GM12878 (cell line): ENCODE results near the gene RTP1. TPM values are rescaled to one million over a fixed set of nuclear protein-coding genes. Genes with fewer than 3 reads are reported as not detected.

Experiments used
- ATAC-seq: fragments of 200-7000 bp; cut with Tn5 transposase; 3 replicates; pipeline ENCODE4 v1.9.1; 2020; ENCODE audit warnings: mild to moderate bottlenecking, moderate library complexity
- BruUV-seq: library from RNA; stranded (reverse); fragments of 400-500 nt; replicated peaks from 2 replicates; lab custom pipeline; 2021; lab: Mats Ljungman, UMichigan
- CTCF ChIA-PET: fragments of 300-600 bp; sonication (Branson Sonifier 250); formaldehyde crosslinking; extraction: SDS; loops from one replicate; lab custom pipeline; 2021; ENCODE audit warnings: inconsistent platforms; lab: Yijun Ruan, JAX
- POLR2A ChIA-PET: fragments of 350-600 bp; formaldehyde crosslinking; extraction: SDS; loops from one replicate; lab custom pipeline; 2021; ENCODE audit warnings: inconsistent platforms; lab: Charles Lee
- RAD21 ChIA-PET: fragments of 300-600 bp; sonication (Branson Sonifier 250); formaldehyde crosslinking; loops from one replicate; lab custom pipeline; 2023; ENCODE audit warnings: antibody characterized with exemption; ENCODE audit not compliant: unreplicated experiment; lab: Charles Lee
- SMC1A ChIA-PET: fragments of 300-600 bp; sonication (Branson Sonifier 250); formaldehyde crosslinking; loops from one replicate; lab custom pipeline; 2023; ENCODE audit not compliant: unreplicated experiment, uncharacterized antibody; lab: Charles Lee
- DNase-seq: peaks from one replicate; pipeline ENCODE4 v3.0.0-alpha.2; 2011; ENCODE audit warnings: low read depth, low spot score
- FAIRE-seq: peaks from 3 replicates; lab custom pipeline; 2011; peaks lifted over from hg19 to GRCh38; lab: Jason Lieb, UNC
- H2AFZ ChIP-seq: 2 replicates; pipeline ENCODE4 v1.6.0; 2011; ENCODE audit warnings: low read depth, low read length, control low read depth; ENCODE audit not compliant: control insufficient read depth
- H3K27ac ChIP-seq: 2 replicates; pipeline ENCODE4 v1.5.1; 2011; ENCODE audit warnings: control low read depth; ENCODE audit not compliant: control insufficient read depth, insufficient read depth
- H3K27me3 ChIP-seq, 2 experiments: replicated peaks in 1 of 2; 2 replicates each; pipeline versions ENCODE4 v1.6.0 to v1.6.1; 2011; ENCODE audit warnings: low read length in 1 of 2; ENCODE audit not compliant: control insufficient read depth in 2 of 2, insufficient read depth in 2 of 2
- H3K36me3 ChIP-seq, 2 experiments: 2 replicates each; pipeline ENCODE4 v1.5.1; 2011; ENCODE audit warnings: low read length in 1 of 2; ENCODE audit not compliant: control insufficient read depth in 2 of 2, insufficient read depth in 2 of 2
- H3K4me1 ChIP-seq: 2 replicates; pipeline ENCODE4 v1.6.1; 2011; ENCODE audit warnings: mild to moderate bottlenecking, low read length, moderate library complexity, mixed read lengths; ENCODE audit not compliant: control insufficient read depth, insufficient read depth
- H3K4me2 ChIP-seq: 2 replicates; pipeline ENCODE4 v1.6.0; 2011; ENCODE audit warnings: control low read depth; ENCODE audit not compliant: control insufficient read depth, insufficient read depth
- H3K4me3 ChIP-seq: fragments of 200-600 bp; sonication (generic); 2 replicates; pipeline ENCODE4 v1.5.1; 2016
- H3K79me2 ChIP-seq: 2 replicates; pipeline ENCODE4 v1.6.0; 2011; ENCODE audit warnings: low read length; ENCODE audit not compliant: control insufficient read depth, insufficient read depth
- H3K9ac ChIP-seq: 2 replicates; pipeline ENCODE4 v1.8.0; 2011; ENCODE audit warnings: low read length, control low read depth, mixed read lengths; ENCODE audit not compliant: control insufficient read depth, insufficient read depth
- H3K9me3 ChIP-seq: replicated peaks from 3 replicates; pipeline ENCODE4 v1.5.1; 2011; ENCODE audit warnings: mild to moderate bottlenecking, low read length; ENCODE audit not compliant: control insufficient read depth, insufficient read depth
- H4K20me1 ChIP-seq: 2 replicates; pipeline ENCODE4 v1.6.0; 2011; ENCODE audit not compliant: control insufficient read depth, insufficient read depth
- CHD1 ChIP-seq: IDR thresholded peaks from 2 replicates; pipeline ENCODE4 v1.6.1; 2012; ENCODE audit warnings: low read depth, low read length, improper control_type of control experiment
- FOS ChIP-seq: IDR thresholded peaks from 3 replicates; pipeline ENCODE4 v1.6.1; 2011; ENCODE audit warnings: borderline replicate concordance; ENCODE audit not compliant: insufficient read length; ENCODE audit errors: extremely low read depth
- ZNF384 ChIP-seq: IDR thresholded peaks from 2 replicates; pipeline ENCODE4 v1.6.1; 2012; ENCODE audit warnings: low read depth, mild to moderate bottlenecking, low read length, improper control_type of control experiment, borderline replicate concordance
- WGBS: methylation state at CpG from one replicate; pipeline ENCODE4 v1.1.6; 2016; ENCODE audit warnings: low lambda C conversion rate; ENCODE audit not compliant: insufficient replicate concordance, insufficient coverage; ENCODE audit errors: missing lambda C conversion rate; 5-methylcytosine and 5-hydroxymethylcytosine counted together
- in situ Hi-C: fragments of 300-500 bp; cut with MboI; formaldehyde crosslinking; loops from 9 replicates; pipeline ENCODE4 v1.14.3; 2018; ENCODE audit warnings: mixed read lengths
- intact Hi-C: fragments of 100-400 bp; cut with micrococcal nuclease; formaldehyde crosslinking; loops from one replicate; pipeline ENCODE4 v1.14.2; 2022; ENCODE audit not compliant: unreplicated experiment
- polyA plus RNA-seq, 11 experiments: library from polyadenylated mRNA; depleted of rRNA in 4 of 11; unstranded in 6 of 11; stranded (reverse) in 5 of 11; fragments of >200 nt; fragmentation: Nextera tagmentation in 4 of 11; fragmentation: Illumina TruSeq in 1 of 11; extraction: Ambion mirVana in 4 of 11; extraction: Trizol in 1 of 11; gene quantifications; 1 replicate in 1 of 11; 2 replicates in 10 of 11; pipeline versions ENCODE4 v1.2.1 to v1.2.3, GENCODE V29; 2011 to 2016; ENCODE audit warnings: inconsistent platforms in 2 of 11, missing spikeins in 2 of 11, low read depth in 1 of 11
- total RNA-seq, 4 experiments: library from RNA; depleted of rRNA in 3 of 4; stranded (reverse); fragments of >200 nt in 3 of 4; fragmentation: Illumina TruSeq in 1 of 4; extraction: Trizol in 1 of 4; gene quantifications; 2 replicates each; pipeline versions ENCODE4 v1.2.1 to v1.2.3, GENCODE V29; 2013 to 2021
- TF ChIP-seq, protein P1 (sequence below): IDR thresholded peaks from 2 replicates; pipeline ENCODE4 v1.6.1; 2011; ENCODE audit warnings: low read depth, mild to moderate bottlenecking, low read length, moderate library complexity, borderline replicate concordance; ENCODE audit errors: extremely low read depth
- TF ChIP-seq, protein P2 (sequence below): fragments of 450-650 bp; IDR thresholded peaks from 2 replicates; pipeline ENCODE4 v1.6.1; 2017; ENCODE audit warnings: mild to moderate bottlenecking, low read depth, inconsistent platforms; ENCODE audit not compliant: poor library complexity, severe bottlenecking
- TF ChIP-seq, protein P3 (sequence below): fragments of 450-650 bp; IDR thresholded peaks from 2 replicates; pipeline ENCODE4 v1.6.1; 2018; ENCODE audit warnings: borderline replicate concordance, mild to moderate bottlenecking; ENCODE audit not compliant: partially characterized antibody
- TF ChIP-seq, protein P4 (sequence below): fragments of 450-650 bp; IDR thresholded peaks from 2 replicates; pipeline ENCODE4 v1.6.1; 2016; ENCODE audit warnings: mild to moderate bottlenecking

The RTP1 gene
- total and polyA plus RNA-seq, 10 of the 15 experiments (the other 5 are each of a cell fraction or from before 2014, with no cell fraction given): not detected

DNA sequence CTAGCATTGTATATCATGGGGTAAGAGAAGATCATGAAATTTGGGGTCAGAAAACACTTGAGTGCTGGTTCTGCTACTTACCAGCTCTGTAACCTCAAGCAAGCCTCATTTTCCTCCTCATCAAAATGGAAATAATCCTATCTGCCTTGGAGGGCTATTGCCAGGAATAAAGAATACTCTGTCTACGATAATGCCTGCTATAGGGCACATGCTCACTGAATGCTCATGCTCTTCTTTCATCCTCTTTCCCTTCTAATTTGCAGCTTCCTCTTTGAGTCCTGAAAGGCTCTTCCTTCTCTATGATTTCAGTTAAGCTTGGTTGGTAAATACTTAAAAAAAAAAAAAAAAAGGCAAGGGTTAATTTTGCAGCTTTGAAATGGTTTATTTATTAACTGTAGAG lies 12.8 kb downstream of the RTP1 start:
- no peak for TF ChIP-seq ZNF384
- TF ChIP-seq CHD1: no peak
- ChIA-PET SMC1A (interaction anchor here (0.6 to 1.3 kb wide), 2 partner anchors 11 to 136 kb away, joined by 3 to 4 read pairs; no protein-coding TSS in a partner anchor), CTCF (interaction anchor here (0.6 to 1.8 kb wide), 9 partner anchors 9 to 531 kb away, joined by 3 to 5 read pairs (median 3); no protein-coding TSS in a partner anchor), RAD21 (no interaction called here), POLR2A (interaction anchor here (0.6 kb wide), 2 partner anchors 9 to 101 kb away, joined by 3 read pairs; no protein-coding TSS in a partner anchor)
- no peak for FAIRE-seq
- H3K4me2 ChIP-seq: no peak overlapping the region
- no peaks in the 10 kb centered on the region for H3K4me1 ChIP-seq
- H3K9ac ChIP-seq: no peak overlapping the region
- peaks cover 3% of the 10 kb centered on the region; the same call in 2 of the 3 replicates for H3K9me3 ChIP-seq
- WGBS: 0% methylated on average over 1 of the region's 1 CpG
- H2AFZ ChIP-seq: no peak overlapping the region
- H3K27ac ChIP-seq: no peak overlapping the region
- no peak overlapping the region for H3K4me3 ChIP-seq
- no peak for ATAC-seq
- H3K27me3 ChIP-seq: 0 out of 4 replicates have a peak, but pooled peaks cover 1 to 3% of the 10 kb centered on the region in 2 experiments
- no peaks in the 10 kb centered on the region for H3K36me3 ChIP-seq
- intact Hi-C loops (no loop called here), in situ Hi-C loops (no loop called here)
- no peak for DNase-seq
- no peaks in the 10 kb centered on the region for H3K79me2 ChIP-seq
- H4K20me1 ChIP-seq: no peaks in the 10 kb centered on the region
- BruUV-seq: no TSS peak

DNA sequence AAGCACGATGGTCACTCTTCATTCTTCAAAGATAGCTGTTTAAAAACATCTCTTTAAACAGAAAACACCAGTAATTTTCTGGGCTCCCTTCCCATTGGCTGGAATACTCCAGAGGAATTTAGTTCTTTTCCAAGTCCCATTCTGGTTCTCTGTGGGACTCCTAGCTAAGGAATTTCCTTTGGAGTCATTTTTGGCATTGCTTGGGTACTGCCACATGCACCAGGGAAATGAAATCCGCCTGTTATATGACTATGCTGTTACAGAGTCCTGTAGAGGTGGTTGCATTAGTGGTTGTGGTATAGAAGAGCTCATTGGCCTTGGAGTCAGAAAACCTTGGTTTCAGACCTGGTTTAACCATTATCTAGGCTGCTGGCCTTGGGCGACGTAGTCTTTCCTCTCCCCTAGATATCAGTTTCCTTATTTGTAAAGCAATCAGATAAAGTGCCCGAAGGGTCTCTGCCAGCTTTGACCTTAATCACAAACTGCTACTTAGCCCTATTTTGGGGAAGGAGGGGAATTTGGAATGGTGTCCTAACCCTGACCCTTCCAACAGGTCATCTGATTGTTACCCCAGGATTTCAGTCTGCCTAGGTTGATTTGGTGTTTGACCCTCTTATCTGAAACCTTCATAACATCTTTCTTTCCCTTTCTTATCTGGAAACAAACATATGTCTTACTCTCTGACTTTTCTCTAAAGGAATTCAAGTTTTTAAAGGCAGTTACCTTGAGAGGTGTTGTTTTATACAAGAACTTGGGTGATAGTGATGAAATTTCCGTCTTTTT lies 13.4 kb downstream of the RTP1 start:
- Histone ChIP-seq H2AFZ (no peak overlapping the region), H3K27me3 (0 out of 4 replicates have a peak, but pooled peaks cover 1 to 3% of the 10 kb centered on the region in 2 experiments), H3K9ac (no peak overlapping the region), H3K4me3 (no peak overlapping the region), H3K4me2 (no peak overlapping the region), H3K9me3 (peaks cover 3% of the 10 kb centered on the region; the same call in 2 of the 3 replicates), H4K20me1 (no peaks in the 10 kb centered on the region), H3K27ac (no peak overlapping the region), H3K79me2 (no peaks in the 10 kb centered on the region), H3K4me1 (no peaks in the 10 kb centered on the region), H3K36me3 (no peaks in the 10 kb centered on the region)
- 41% methylated on average over 6 of the region's 6 CpGs for WGBS
- ChIA-PET CTCF (interaction anchor here (0.6 to 1.8 kb wide), 8 partner anchors 8 to 531 kb away, joined by 3 to 5 read pairs (median 3); no protein-coding TSS in a partner anchor), RAD21 (no interaction called here), SMC1A (interaction anchor here (0.6 to 1.3 kb wide), 2 partner anchors 12 to 137 kb away, joined by 3 to 4 read pairs; no protein-coding TSS in a partner anchor), POLR2A (interaction anchor here (0.6 kb wide), 2 partner anchors 10 to 102 kb away, joined by 3 read pairs; no protein-coding TSS in a partner anchor)
- BruUV-seq: no TSS peak
- no peak for DNase-seq
- in situ Hi-C loops: no loop called here
- intact Hi-C loops: no loop called here
- no peak for FAIRE-seq
- no peak; the same call in 2 of the 3 replicates for ATAC-seq
- TF ChIP-seq, protein P1, sequence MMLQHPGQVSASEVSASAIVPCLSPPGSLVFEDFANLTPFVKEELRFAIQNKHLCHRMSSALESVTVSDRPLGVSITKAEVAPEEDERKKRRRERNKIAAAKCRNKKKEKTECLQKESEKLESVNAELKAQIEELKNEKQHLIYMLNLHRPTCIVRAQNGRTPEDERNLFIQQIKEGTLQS: no peak
- TF ChIP-seq FOS: no peak
- TF ChIP-seq, protein P2, sequence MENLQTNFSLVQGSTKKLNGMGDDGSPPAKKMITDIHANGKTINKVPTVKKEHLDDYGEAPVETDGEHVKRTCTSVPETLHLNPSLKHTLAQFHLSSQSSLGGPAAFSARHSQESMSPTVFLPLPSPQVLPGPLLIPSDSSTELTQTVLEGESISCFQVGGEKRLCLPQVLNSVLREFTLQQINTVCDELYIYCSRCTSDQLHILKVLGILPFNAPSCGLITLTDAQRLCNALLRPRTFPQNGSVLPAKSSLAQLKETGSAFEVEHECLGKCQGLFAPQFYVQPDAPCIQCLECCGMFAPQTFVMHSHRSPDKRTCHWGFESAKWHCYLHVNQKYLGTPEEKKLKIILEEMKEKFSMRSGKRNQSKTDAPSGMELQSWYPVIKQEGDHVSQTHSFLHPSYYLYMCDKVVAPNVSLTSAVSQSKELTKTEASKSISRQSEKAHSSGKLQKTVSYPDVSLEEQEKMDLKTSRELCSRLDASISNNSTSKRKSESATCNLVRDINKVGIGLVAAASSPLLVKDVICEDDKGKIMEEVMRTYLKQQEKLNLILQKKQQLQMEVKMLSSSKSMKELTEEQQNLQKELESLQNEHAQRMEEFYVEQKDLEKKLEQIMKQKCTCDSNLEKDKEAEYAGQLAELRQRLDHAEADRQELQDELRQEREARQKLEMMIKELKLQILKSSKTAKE: no peak
- TF ChIP-seq, protein P3, sequence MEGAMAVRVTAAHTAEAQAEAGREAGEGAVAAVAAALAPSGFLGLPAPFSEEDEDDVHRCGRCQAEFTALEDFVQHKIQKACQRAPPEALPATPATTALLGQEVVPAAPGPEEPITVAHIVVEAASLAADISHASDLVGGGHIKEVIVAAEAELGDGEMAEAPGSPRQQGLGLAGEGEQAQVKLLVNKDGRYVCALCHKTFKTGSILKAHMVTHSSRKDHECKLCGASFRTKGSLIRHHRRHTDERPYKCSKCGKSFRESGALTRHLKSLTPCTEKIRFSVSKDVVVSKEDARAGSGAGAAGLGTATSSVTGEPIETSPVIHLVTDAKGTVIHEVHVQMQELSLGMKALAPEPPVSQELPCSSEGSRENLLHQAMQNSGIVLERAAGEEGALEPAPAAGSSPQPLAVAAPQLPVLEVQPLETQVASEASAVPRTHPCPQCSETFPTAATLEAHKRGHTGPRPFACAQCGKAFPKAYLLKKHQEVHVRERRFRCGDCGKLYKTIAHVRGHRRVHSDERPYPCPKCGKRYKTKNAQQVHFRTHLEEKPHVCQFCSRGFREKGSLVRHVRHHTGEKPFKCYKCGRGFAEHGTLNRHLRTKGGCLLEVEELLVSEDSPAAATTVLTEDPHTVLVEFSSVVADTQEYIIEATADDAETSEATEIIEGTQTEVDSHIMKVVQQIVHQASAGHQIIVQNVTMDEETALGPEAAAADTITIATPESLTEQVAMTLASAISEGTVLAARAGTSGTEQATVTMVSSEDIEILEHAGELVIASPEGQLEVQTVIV: no peak
- TF ChIP-seq, protein P4, sequence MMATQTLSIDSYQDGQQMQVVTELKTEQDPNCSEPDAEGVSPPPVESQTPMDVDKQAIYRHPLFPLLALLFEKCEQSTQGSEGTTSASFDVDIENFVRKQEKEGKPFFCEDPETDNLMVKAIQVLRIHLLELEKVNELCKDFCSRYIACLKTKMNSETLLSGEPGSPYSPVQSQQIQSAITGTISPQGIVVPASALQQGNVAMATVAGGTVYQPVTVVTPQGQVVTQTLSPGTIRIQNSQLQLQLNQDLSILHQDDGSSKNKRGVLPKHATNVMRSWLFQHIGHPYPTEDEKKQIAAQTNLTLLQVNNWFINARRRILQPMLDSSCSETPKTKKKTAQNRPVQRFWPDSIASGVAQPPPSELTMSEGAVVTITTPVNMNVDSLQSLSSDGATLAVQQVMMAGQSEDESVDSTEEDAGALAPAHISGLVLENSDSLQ: no peak
